Thyroid gland (tissue), 4 donors: ENCODE measurements around the gene DOK4. TPM values are rescaled to one million over a fixed set of nuclear protein-coding genes. Genes with fewer than 3 reads are reported as not detected.
"Not testable (repeated sequence)": the region's sequence is repeated elsewhere in the genome, so short reads cannot be mapped to it uniquely, and the experiment has no call there.

Experiments used
- DNase-seq, 2 donors: peaks; one replicate each; pipeline ENCODE4 v3.0.0-alpha.2; 2019
- H3K27ac ChIP-seq, 3 donors: fragments of 200-600 bp; sonication (generic); 1 replicate in 2 of 3; 2 replicates in 1 of 3; pipeline ENCODE4 v1.5.1; 2016 to 2019; ENCODE audit warnings: mild to moderate bottlenecking in 1 of 3, moderate library complexity in 1 of 3
- H3K27me3 ChIP-seq: fragments of 200-600 bp; sonication (generic); one replicate; pipeline ENCODE4 v1.5.1; 2019
- H3K36me3 ChIP-seq, 2 donors: fragments of 200-600 bp; sonication (generic); one replicate each; pipeline ENCODE4 v1.5.1; 2016 to 2019
- H3K4me1 ChIP-seq, 2 donors: fragments of 200-600 bp; sonication (generic); one replicate each; pipeline ENCODE4 v1.5.1; 2017 to 2019
- H3K4me3 ChIP-seq, 3 donors: fragments of 200-600 bp; sonication (generic); replicated peaks in 1 of 3; 1 replicate in 2 of 3; 2 replicates in 1 of 3; pipeline ENCODE4 v1.5.1; 2016; ENCODE audit warnings: mild to moderate bottlenecking in 1 of 3
- H3K9me3 ChIP-seq: fragments of 200-600 bp; sonication (generic); one replicate; pipeline ENCODE4 v1.5.1; 2017
- POLR2A ChIP-seq, 2 donors: fragments of 450-650 bp; IDR thresholded peaks; one replicate each; pipeline ENCODE4 v1.6.1; 2017; ENCODE audit warnings: antibody characterized with exemption in 2 of 2, mild to moderate bottlenecking in 2 of 2, moderate library complexity in 1 of 2
- WGBS, 2 donors: methylation state at CpG; one replicate each; pipeline ENCODE4 v1.1.5; 2017; 5-methylcytosine and 5-hydroxymethylcytosine counted together
- intact Hi-C: fragments of 100-400 bp; cut with DNase I; formaldehyde crosslinking; loops from one replicate; pipeline ENCODE4 v1.15.1; 2023
- total RNA-seq, 4 donors: library from RNA; depleted of rRNA; stranded (reverse); fragments of >200 nt; gene quantifications; one replicate each; pipeline ENCODE4 v1.2.3, GENCODE V29; 2016
- TF ChIP-seq, protein P1 (sequence below), 6 experiments: fragments of 200-600 bp in 3 of 6; fragments of 450-650 bp in 3 of 6; sonication (generic) in 3 of 6; IDR thresholded peaks; one replicate each; pipeline ENCODE4 v1.5.1; 2016 to 2019; ENCODE audit warnings: antibody characterized with exemption in 6 of 6, mild to moderate bottlenecking in 2 of 6, inconsistent platforms in 1 of 6, moderate library complexity in 1 of 6

DOK4 gene
- total RNA-seq, 4 donors from 2014 or later = 9.1 to 27.3 (median 13.3) TPM

DNA sequence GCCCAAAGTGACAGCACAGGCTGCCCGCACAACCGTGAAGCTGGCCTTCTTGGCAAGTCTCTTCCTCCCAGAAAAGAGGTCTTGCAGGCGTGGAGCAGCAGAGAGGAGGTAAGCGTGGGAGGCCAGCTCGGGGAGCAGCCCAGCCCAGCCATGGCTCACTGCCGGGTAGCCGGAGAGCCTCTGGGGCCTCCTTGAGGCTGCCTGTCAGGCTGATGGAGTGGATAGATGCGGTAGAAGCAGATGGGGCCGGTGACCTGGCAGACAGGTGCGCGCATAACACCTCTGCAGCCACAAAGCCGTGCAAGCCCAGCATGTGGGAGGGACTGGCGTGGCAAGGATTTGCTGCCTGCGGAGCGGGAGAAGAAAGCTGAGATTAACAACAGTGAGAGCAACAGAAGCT, 17.1 kb upstream of the DOK4 start:
- no peaks in the 10 kb centered on the region for H3K4me1 ChIP-seq
- no peaks in the 10 kb centered on the region for H3K27me3 ChIP-seq
- no peak overlapping the region for H3K27ac ChIP-seq
- DNase-seq = no peak
- 44 to 61% methylated on average over 10 to 12 of the region's 15 CpGs for WGBS, 2 donors
- TF ChIP-seq POLR2A (IDR thresholded peaks at IDR 0.05) = no peak
- TF ChIP-seq, protein P1, sequence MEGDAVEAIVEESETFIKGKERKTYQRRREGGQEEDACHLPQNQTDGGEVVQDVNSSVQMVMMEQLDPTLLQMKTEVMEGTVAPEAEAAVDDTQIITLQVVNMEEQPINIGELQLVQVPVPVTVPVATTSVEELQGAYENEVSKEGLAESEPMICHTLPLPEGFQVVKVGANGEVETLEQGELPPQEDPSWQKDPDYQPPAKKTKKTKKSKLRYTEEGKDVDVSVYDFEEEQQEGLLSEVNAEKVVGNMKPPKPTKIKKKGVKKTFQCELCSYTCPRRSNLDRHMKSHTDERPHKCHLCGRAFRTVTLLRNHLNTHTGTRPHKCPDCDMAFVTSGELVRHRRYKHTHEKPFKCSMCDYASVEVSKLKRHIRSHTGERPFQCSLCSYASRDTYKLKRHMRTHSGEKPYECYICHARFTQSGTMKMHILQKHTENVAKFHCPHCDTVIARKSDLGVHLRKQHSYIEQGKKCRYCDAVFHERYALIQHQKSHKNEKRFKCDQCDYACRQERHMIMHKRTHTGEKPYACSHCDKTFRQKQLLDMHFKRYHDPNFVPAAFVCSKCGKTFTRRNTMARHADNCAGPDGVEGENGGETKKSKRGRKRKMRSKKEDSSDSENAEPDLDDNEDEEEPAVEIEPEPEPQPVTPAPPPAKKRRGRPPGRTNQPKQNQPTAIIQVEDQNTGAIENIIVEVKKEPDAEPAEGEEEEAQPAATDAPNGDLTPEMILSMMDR (IDR thresholded peaks at IDR 0.05) = no peak
- intact Hi-C loops = no loop called here
- no peaks in the 10 kb centered on the region for H3K36me3 ChIP-seq
- H3K4me3 ChIP-seq = no peak overlapping the region
- no peaks in the 10 kb centered on the region for H3K9me3 ChIP-seq

DNA sequence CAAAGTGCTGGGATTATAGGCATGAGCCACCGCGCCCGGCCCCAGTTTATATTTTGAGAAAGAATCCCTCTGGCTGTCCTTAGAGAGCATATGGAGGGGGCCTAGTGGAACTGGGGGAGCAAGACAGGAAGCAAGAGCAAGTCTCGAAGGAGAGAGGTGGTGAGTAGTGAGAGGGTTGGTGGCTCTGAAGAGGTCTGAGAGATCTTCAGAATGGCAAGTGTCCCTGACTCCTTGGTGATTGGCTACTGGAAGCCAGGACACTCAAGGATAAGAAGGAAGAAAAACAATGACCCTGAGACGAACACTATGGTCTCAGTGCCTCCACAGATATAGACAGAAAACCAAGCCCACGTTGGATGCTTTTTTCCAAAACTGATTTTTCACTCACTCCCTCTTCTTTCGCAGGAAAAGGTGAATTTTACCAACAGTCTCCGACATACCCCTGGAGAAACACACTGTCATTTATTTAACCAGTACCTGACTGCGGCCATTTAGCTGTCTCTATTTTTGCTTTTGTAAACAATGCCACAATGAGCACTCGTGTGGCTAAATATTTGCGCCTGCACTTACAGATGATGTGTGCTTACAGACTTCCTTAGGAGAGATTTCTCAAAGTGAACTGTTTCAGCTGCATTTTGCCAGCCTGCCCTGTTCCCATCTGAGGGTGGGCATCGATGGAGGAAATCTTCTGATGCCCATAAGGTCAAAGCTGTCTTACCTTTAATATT, 15.9 kb upstream of the DOK4 start:
- Histone ChIP-seq H3K9me3 (no peaks in the 10 kb centered on the region), H3K27ac (no peak overlapping the region), H3K27me3 (no peaks in the 10 kb centered on the region), H3K36me3 (no peaks in the 10 kb centered on the region), H3K4me3 (no peak overlapping the region), H3K4me1 (no peaks in the 10 kb centered on the region)
- TF ChIP-seq, protein P1 (IDR thresholded peaks at IDR 0.05) = no peak
- TF ChIP-seq POLR2A (IDR thresholded peaks at IDR 0.05) = no peak
- DNase-seq = no peak
- 60 to 72% methylated on average over 12 of the region's 12 CpGs for WGBS, 2 donors
- intact Hi-C loops = no loop called here

DNA sequence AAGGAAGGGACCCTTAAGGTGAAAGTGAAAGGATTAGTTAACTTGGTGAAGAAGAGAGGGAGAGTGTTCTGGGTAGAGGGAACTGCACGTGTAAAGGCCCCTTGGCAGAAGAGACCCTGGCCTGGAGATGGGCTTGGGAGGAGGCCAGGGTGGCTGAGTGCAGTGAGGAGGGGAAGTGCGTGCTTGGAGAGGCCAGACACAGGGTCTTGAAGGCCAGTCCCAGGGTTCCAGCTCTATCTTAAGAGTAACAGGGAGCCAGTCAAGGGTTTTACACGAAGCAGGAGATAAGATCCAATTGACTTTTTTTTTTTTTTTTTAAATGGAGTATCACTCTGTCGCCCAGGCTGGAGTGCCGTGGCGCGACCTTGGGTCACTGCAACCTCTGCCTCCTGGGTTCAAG, 15.2 kb upstream of the DOK4 start:
- intact Hi-C loops = no loop called here
- H3K9me3 ChIP-seq = no peaks in the 10 kb centered on the region
- no peak overlapping the region for H3K4me3 ChIP-seq
- no peak for DNase-seq
- no peak overlapping the region for H3K27ac ChIP-seq
- 71 to 78% methylated on average over 7 of the region's 7 CpGs for WGBS, 2 donors
- H3K27me3 ChIP-seq = no peaks in the 10 kb centered on the region
- no peaks in the 10 kb centered on the region for H3K4me1 ChIP-seq
- TF ChIP-seq, protein P1 (IDR thresholded peaks at IDR 0.05) = no peak
- TF ChIP-seq POLR2A (IDR thresholded peaks at IDR 0.05) = no peak
- H3K36me3 ChIP-seq = no peaks in the 10 kb centered on the region

DNA sequence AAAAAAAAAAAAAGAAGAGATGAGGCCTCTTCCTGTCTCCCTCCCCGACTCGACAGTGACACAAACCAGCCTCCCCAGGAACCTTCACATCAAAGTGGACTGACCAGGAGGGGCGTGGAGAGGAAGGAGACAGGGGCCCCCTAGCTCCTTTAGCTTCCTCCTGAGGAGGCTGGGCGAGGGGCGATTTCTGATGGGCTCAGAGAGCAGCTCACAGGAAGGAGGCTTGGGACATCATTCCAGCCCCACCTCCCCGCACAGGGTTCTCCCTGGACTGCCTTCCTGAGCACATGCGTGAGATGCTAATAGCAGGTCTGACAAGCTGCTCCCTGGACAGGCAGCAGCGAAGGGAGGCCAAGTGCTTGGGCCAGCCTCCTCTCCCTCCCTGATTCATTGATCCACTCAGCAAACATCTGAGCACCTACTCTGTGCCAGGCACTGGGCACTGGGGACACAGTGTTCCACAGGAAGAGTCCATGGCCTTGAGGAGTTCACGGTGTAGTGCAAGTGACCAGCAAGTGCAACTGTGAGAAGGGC, 14.4 kb upstream of the DOK4 start:
- 66 to 67% methylated on average over 7 to 9 of the region's 9 CpGs for WGBS, 2 donors
- H3K27ac ChIP-seq = no peak overlapping the region
- no peaks in the 10 kb centered on the region for H3K9me3 ChIP-seq
- no peaks in the 10 kb centered on the region for H3K4me1 ChIP-seq
- no peak overlapping the region for H3K4me3 ChIP-seq
- DNase-seq = no peak
- intact Hi-C loops = no loop called here
- no peak for TF ChIP-seq POLR2A (IDR thresholded peaks at IDR 0.05)
- TF ChIP-seq, protein P1 (IDR thresholded peaks at IDR 0.05) = no peak
- H3K27me3 ChIP-seq = no peaks in the 10 kb centered on the region
- no peaks in the 10 kb centered on the region for H3K36me3 ChIP-seq

DNA sequence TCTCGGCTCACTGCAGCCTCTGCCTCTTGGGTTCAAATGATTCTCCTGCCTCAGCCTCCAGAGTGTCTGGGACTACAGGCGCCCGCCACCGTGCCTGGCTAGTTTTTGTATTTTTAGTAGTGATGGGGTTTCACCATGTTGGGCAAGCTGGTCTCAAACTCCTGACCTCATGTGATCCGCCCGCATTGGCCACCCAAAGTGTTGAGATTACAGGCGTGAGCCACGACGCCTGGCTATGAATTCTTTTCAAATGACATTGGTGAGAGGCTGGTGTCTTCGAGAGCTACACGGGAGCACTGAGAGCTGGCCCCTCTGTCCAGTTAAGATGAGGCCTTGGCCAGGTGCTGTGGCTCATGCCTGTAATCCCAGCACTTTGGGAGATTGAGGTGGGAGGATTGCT, 13.6 kb upstream of the DOK4 start:
- H3K27ac ChIP-seq, H3K4me3 ChIP-seq, H3K4me1 ChIP-seq, intact Hi-C loops, H3K9me3 ChIP-seq, H3K36me3 ChIP-seq, DNase-seq, H3K27me3 ChIP-seq: not testable (repeated sequence)
- 90 to 94% methylated on average over 11 of the region's 11 CpGs for WGBS, 2 donors
